ENCODE measurements around the gene NEK8.
"Not testable (repeated sequence)": the region's sequence is repeated elsewhere in the genome, so short reads cannot be mapped to it uniquely, and the experiment has no call there.

The NEK8 gene

GRCh38 chr17:28735242-28735722, 6.7 kb downstream of the NEK8 start:
- Histone ChIP-seq H2AFZ (no peak overlapping the region), H3K9me3 (ENCODE audit: control insufficient read depth, low read length) (no peaks in the 10 kb centered on the region), H3K4me1 (no peaks in the 10 kb centered on the region), H3K9ac (no peak overlapping the region), H3K4me3 (ENCODE audit: low read depth, low read length) (no peak overlapping the region), H3K79me2 (no peaks in the 10 kb centered on the region), H3K27me3 (ENCODE audit: control insufficient read depth, insufficient read depth, low read length) (no peaks in the 10 kb centered on the region), H3K4me2 (ENCODE audit: low read length) (no peak overlapping the region), H3K27ac (no peak overlapping the region), H3K36me3 (ENCODE audit: control insufficient read depth, insufficient read depth, low read length) (no peaks in the 10 kb centered on the region)
- no peak for TF ChIP-seq CTCF (IDR thresholded peaks at IDR 0.05)

- H2AFZ ChIP-seq; H3K4me1 ChIP-seq; H3K36me3 ChIP-seq (ENCODE audit: control insufficient read depth, insufficient read depth, low read length); H3K27me3 ChIP-seq (ENCODE audit: control insufficient read depth, insufficient read depth, low read length); H3K27ac ChIP-seq; H3K4me2 ChIP-seq (ENCODE audit: low read length); H3K4me3 ChIP-seq (ENCODE audit: low read depth, low read length); H3K79me2 ChIP-seq; H3K9ac ChIP-seq; H3K9me3 ChIP-seq (ENCODE audit: control insufficient read depth, low read length): not testable (repeated sequence)
These were observed 7.6 kb downstream of the NEK8 start for GRCh38 chr17:28735913-28736769.

GRCh38 chr17:28737316-28737715, 8.7 kb downstream of the NEK8 start:
- H3K4me2 ChIP-seq (ENCODE audit: low read length): no peak overlapping the region

GRCh38 chr17:28737770-28738679, 9.4 kb downstream of the NEK8 start:
- no peaks in the 10 kb centered on the region for H3K36me3 ChIP-seq (ENCODE audit: control insufficient read depth, insufficient read depth, low read length)
- H3K4me1 ChIP-seq: no peaks in the 10 kb centered on the region
- no peak overlapping the region for H3K4me2 ChIP-seq (ENCODE audit: low read length)
- H3K4me3 ChIP-seq (ENCODE audit: low read depth, low read length): no peak overlapping the region
- H3K79me2 ChIP-seq: no peaks in the 10 kb centered on the region
- no peak overlapping the region for H3K9ac ChIP-seq
- no peaks in the 10 kb centered on the region for H3K9me3 ChIP-seq (ENCODE audit: control insufficient read depth, low read length)
- TF ChIP-seq CTCF (IDR thresholded peaks at IDR 0.05): no peak
- no peak overlapping the region for H3K27ac ChIP-seq
- no peaks in the 10 kb centered on the region for H3K27me3 ChIP-seq (ENCODE audit: control insufficient read depth, insufficient read depth, low read length)
- no peak overlapping the region for H2AFZ ChIP-seq

More at GRCh38 chr17:28737316-28737715, 8.7 kb downstream of the NEK8 start:
- Histone ChIP-seq H3K79me2 (no peaks in the 10 kb centered on the region), H3K27me3 (ENCODE audit: control insufficient read depth, insufficient read depth, low read length) (no peaks in the 10 kb centered on the region), H3K27ac (no peak overlapping the region), H3K9me3 (ENCODE audit: control insufficient read depth, low read length) (no peaks in the 10 kb centered on the region), H3K9ac (no peak overlapping the region), H3K36me3 (ENCODE audit: control insufficient read depth, insufficient read depth, low read length) (no peaks in the 10 kb centered on the region), H3K4me3 (ENCODE audit: low read depth, low read length) (no peak overlapping the region), H3K4me1 (no peaks in the 10 kb centered on the region), H2AFZ (no peak overlapping the region)
- TF ChIP-seq CTCF (IDR thresholded peaks at IDR 0.05): no peak

Measured in parathyroid adenoma (tissue), 2 donors.